GM18861 (cell line): Measurements from ENCODE around the gene BCAR3.
A peak's percentile ranks its signal among the peaks of the same experiment; 100 is the strongest.

Experiments
- ATAC-seq: cut with Tn5 transposase; IDR thresholded peaks from one replicate; pipeline ENCODE4 v1.9.1; 2021; ENCODE audit not compliant: unreplicated experiment

BCAR3 gene

DNA sequence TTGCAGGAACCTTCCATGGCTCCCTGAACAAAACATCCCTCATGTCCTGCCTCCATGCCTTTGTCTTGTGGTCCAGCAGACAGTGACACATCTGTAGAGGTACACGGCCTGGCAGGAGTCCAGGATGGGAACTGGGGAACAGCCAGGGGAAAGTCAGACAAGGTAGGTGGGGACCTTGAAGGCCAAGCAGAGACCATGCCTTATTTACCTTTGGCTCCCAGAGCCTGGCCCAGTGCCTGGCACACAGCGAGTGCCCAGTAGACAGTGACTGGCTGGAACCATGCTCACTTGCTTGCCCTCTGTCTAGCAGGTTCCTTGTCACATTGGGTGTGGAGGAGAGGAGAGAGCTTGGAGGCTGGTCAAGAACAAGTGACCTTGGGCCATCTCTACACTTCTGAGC is 81.0 kb downstream of the BCAR3 start:
- ATAC-seq, result no peak

- no peak for ATAC-seq
These were observed 82.2 kb downstream of the BCAR3 start for GRCh38 chr1:93599479-93599878.

DNA sequence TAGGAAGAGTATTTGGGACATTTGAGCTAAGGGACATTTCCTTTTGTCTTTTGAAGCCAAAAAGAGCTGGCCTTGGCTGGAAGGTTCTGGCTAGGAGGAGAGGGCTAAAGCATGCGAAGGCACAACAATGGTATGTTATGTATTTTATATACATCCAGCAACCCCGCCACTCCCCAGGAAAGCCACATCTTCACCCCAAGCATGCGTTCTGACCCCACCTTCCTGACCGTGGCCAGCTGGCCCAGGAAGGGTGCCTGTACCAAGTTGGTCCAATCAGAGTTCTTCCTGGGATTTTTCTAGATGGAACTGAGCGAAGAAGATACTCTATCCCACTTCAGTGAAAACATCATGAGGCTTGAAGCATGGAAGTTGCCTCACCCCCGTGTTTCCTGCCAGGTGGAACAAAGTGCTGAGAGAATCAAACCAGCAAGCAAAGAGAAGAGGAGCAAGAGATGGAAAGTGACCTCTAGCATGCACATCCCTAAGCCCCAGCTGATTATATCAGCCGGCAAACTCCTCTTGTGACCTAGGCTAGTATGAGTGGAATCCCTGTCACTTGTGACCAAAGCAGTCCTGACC is 82.7 kb downstream of the BCAR3 start:
- ATAC-seq, result no peak

GRCh38 chr1:93598396-93598795 is 83.2 kb downstream of the BCAR3 start:
- no peak for ATAC-seq

GRCh38 chr1:93597709-93598108 is 83.9 kb downstream of the BCAR3 start:
- ATAC-seq, result no peak

GRCh38 chr1:93596329-93597089 is 85.1 kb downstream of the BCAR3 start:
- no peak for ATAC-seq

DNA sequence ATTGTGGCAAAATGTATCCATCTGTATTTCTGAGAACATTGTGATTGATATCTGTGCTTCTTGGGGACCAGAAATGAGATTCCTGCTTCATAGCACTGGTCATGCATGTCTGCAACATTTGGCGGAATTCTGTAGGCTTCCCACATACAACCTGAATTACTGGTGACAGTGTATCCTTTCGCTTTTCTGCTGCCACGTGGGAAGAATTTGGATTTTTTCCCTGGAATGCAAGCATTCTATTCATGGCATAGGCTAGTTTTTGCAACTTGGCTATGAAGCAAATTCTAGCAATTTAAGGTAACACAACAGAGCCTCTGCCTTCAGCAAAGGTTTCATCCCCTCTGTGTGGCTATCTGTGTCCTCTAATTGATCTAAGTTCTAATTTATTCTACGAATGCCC is 85.9 kb downstream of the BCAR3 start:
- ATAC-seq, result no peak

- no peak for ATAC-seq
These were observed 86.4 kb downstream of the BCAR3 start for GRCh38 chr1:93595266-93595665.

DNA sequence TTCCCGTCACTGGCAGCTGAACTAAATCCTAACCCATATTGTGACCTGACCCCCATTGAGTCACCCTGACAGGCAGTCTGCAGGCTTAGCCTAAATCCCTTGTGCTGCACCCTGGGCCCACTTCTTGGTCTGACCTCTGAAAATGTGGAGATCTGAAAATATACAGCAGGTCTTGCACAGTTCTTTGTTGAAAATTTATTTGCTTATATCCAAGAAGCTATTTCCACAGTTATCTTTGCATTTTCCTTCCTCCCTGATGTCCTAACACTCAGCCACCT is 87.1 kb downstream of the BCAR3 start:
- ATAC-seq, result no peak

DNA sequence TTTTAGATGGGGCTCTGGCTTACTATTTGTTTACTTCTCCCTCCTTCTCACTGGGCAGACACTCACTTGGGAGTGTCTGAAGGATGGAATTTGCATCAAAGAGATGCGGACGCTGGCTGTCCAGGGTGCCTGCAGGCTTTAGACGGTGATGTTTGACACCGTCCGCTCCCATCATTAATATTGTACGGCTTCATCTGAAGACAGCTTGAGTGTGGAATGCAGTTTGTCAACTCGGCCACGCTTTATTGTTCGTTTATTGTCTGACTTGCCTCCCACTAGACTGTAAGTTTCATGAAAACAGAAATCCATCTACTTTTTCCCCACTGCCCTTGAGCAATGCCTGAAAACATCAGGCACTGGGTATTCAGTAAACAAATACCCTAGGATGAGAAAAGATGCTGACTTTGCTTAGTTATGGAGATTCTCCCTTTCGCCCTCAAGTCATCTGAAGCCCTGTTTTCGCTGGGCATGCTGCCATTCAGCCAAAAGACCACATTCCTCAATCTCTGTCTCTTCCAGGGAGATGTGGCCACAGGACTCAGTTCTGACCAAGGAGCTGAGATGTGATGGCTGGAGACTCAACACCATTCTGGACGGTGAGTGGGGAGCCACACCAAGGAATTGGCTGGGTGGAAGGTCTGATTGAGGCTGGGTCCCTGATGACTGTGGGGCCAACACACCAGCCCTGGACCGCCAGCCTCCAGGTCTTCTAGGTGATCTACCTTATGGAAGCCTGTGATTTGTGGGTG is 87.6 kb downstream of the BCAR3 start:
- no peak for ATAC-seq

GRCh38 chr1:93592551-93592949 is 89.1 kb downstream of the BCAR3 start:
- ATAC-seq, result no peak

GRCh38 chr1:93591676-93592550 is 89.7 kb downstream of the BCAR3 start:
- ATAC-seq, result peak; percentile 82

DNA sequence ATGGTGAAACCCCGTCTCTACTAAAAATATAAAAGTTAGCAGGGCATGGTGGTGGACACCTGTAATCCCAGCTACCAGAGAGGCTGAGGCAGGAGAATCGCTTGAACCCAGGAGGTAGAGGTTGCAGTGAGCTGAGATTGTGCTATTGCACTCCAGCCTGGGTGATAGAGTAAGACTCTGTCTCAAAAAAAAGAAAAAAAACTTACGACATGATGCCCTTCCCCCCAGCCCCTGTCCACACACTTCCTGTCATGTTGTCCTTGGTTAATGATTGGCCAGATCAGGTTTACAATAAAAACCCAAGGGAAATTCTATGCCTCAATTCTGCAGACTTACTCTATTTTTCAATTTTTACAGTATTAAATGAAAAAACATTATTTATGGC is 90.4 kb downstream of the BCAR3 start:
- peak; percentile 26 for ATAC-seq

DNA sequence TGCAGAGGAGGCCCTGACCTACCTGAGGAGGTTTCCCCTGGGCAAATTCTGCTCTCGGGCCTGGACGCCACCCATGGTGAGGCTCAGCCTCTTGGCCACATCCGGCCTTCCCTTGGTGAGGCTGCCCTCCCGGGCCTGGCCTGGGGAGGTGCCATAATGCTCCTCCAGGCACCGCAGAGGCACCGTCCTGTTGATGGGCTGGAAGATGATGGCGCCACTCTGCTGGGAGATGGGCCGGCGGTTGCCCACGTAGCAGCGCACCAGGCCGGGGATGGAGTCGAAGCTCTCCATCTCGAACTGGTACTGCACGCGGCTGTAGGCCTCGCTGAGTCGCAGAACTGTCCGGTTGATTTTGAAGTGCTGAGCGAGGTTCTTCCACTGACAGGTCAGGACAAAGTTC is 92.7 kb downstream of the BCAR3 start:
- no peak for ATAC-seq

- no peak for ATAC-seq
These were observed 93.4 kb downstream of the BCAR3 start for GRCh38 chr1:93588206-93588605.

DNA sequence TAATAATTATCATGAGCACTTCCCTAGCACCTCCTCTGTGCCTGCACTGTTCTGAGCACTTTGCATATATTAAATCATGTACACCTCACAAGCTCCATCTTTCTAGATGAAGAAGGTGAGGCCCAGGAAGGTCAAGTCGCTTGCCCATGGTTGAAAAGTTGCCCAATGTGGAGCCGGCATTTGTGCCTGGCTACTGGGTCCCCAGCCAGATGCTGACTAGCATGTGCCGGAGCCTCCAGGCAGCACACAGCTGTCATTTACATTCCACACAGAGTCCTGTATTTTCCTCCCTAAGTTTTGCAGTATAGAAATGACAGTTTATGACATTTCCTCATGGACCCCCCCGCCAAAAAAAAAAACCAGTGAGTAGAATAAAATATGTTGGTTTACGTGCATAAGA is 94.3 kb downstream of the BCAR3 start:
- ATAC-seq, result no peak

DNA sequence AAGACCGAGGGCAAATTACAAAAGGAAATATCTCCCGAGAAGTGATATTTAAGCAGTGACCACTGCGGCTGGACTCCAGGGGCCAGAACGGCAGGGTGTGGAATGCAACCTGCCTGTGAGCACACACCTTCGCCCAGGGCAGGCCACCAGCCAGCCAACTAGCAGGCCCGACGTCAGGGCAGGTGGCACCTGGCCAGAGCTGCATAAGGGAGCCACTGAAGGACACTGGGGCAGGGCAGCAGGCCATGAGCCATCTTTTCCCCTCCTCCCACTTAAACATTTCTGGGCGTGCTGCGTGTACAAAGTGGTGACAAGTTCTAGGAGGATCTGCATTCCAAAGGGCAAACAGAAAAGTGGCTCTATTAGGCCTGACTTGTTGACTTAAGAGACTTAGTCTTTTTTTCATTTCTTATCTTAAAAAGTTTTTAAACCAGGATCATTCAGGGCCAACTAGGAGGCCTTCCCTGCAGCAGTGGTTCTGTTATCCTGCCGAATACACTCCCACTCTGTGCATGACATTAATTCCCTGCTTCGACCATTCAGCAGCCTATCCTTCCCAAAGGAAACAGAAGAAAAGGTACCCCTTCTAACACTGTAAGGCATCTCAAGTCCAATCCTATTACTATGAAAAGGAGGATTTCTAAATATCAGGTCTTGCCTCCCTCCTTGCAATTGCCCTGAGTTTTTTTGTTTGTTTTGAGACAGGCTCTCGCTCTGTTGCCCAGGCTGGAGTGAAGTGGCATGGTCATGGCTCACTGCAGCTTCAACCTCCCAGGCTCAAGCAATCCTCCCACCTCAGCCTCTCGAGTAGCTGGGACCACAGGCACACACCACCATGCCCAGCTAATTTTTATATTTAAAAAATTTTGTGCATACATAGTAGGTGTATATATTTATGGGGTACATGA is 96.3 kb downstream of the BCAR3 start:
- ATAC-seq, result no peak

GRCh38 chr1:93584261-93585003 is 97.2 kb downstream of the BCAR3 start:
- no peak for ATAC-seq

- ATAC-seq, result no peak
These were observed 99.5 kb downstream of the BCAR3 start for GRCh38 chr1:93581917-93582850.
